Parathyroid adenoma (tissue), 2 donors: ENCODE measurements around the gene SOS2.

Experiments
- H2AFZ ChIP-seq: fragments of 300-600 bp; sonication (generic); one replicate; pipeline ENCODE4 v1.7.0; 2017; ENCODE audit warnings: antibody characterized with exemption, mild to moderate bottlenecking
- H3K27ac ChIP-seq: fragments of 300-600 bp; sonication (generic); one replicate; pipeline ENCODE4 v1.7.0; 2017
- H3K27me3 ChIP-seq: fragments of 300-600 bp; sonication (generic); one replicate; pipeline ENCODE4 v1.7.0; 2017; ENCODE audit warnings: low read length; ENCODE audit not compliant: control insufficient read depth, insufficient read depth
- H3K36me3 ChIP-seq: fragments of 300-600 bp; sonication (generic); one replicate; pipeline ENCODE4 v1.7.0; 2017; ENCODE audit warnings: low read length; ENCODE audit not compliant: control insufficient read depth, insufficient read depth
- H3K4me1 ChIP-seq: fragments of 300-600 bp; sonication (generic); one replicate; pipeline ENCODE4 v1.7.0; 2017; ENCODE audit warnings: control low read depth
- H3K4me2 ChIP-seq: fragments of 300-600 bp; sonication (generic); one replicate; pipeline ENCODE4 v1.7.0; 2017; ENCODE audit warnings: low read length
- H3K4me3 ChIP-seq: fragments of 300-600 bp; sonication (generic); one replicate; pipeline ENCODE4 v1.7.0; 2017; ENCODE audit warnings: low read depth, low read length
- H3K79me2 ChIP-seq: fragments of 300-600 bp; sonication (generic); one replicate; pipeline ENCODE4 v1.7.0; 2017; ENCODE audit warnings: control low read depth
- H3K9ac ChIP-seq: fragments of 300-600 bp; sonication (generic); one replicate; pipeline ENCODE4 v1.7.0; 2017; ENCODE audit warnings: mild to moderate bottlenecking
- H3K9me3 ChIP-seq: fragments of 300-600 bp; sonication (generic); one replicate; pipeline ENCODE4 v1.7.0; 2017; ENCODE audit warnings: low read length; ENCODE audit not compliant: control insufficient read depth
- CTCF ChIP-seq: fragments of 300-600 bp; sonication (generic); IDR thresholded peaks from one replicate; pipeline ENCODE4 v1.7.0; 2017; ENCODE audit warnings: antibody characterized with exemption, mild to moderate bottlenecking
- donor health status: primary hyperparathyroidism.

The SOS2 gene

GRCh38 chr14:50139192-50139591, 92.2 kb downstream of the SOS2 start:
- no peaks in the 10 kb centered on the region for H3K4me1 ChIP-seq
- TF ChIP-seq CTCF = no peak
- H3K27me3 ChIP-seq = no peaks in the 10 kb centered on the region
- no peaks in the 10 kb centered on the region for H3K79me2 ChIP-seq
- H2AFZ ChIP-seq = no peak overlapping the region
- H3K9me3 ChIP-seq = no peaks in the 10 kb centered on the region
- H3K36me3 ChIP-seq = no peaks in the 10 kb centered on the region
- H3K4me2 ChIP-seq = no peak overlapping the region
- H3K27ac ChIP-seq = no peak overlapping the region
- no peak overlapping the region for H3K4me3 ChIP-seq
- no peak overlapping the region for H3K9ac ChIP-seq

DNA sequence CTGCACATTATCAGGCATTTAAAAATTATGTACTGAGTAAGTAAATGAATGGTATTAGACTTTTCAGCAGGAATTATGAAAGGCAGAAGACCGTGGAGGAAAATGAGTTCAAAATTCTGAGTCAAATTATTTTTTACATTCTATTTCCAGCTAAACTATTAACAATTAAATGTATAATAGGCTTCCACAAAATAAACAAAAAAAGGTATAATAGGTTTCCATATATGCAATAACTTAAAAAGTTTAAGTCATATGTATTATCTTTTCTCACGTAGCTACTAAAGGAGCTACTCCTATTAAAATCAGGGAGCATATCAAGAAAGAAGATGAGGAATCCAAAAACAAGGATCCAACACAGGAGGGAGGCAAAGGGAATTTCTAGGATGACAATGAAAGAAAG, 103.6 kb downstream of the SOS2 start:
- H3K36me3 ChIP-seq = no peaks in the 10 kb centered on the region
- TF ChIP-seq CTCF = no peak
- H3K4me2 ChIP-seq = no peak overlapping the region
- H3K4me1 ChIP-seq = no peaks in the 10 kb centered on the region
- no peak overlapping the region for H2AFZ ChIP-seq
- H3K27me3 ChIP-seq = no peaks in the 10 kb centered on the region
- no peaks in the 10 kb centered on the region for H3K79me2 ChIP-seq
- no peak overlapping the region for H3K9ac ChIP-seq
- H3K4me3 ChIP-seq = no peak overlapping the region
- no peaks in the 10 kb centered on the region for H3K9me3 ChIP-seq
- H3K27ac ChIP-seq = no peak overlapping the region

GRCh38 chr14:50123062-50123461, 108.3 kb downstream of the SOS2 start:
- Histone ChIP-seq H3K9me3 (no peaks in the 10 kb centered on the region), H3K4me2 (no peak overlapping the region), H2AFZ (no peak overlapping the region), H3K79me2 (no peaks in the 10 kb centered on the region), H3K4me1 (no peaks in the 10 kb centered on the region), H3K36me3 (no peaks in the 10 kb centered on the region), H3K9ac (no peak overlapping the region), H3K27me3 (no peaks in the 10 kb centered on the region), H3K4me3 (no peak overlapping the region), H3K27ac (no peak overlapping the region)
- TF ChIP-seq CTCF = no peak

- no peak overlapping the region for H3K4me2 ChIP-seq
- H3K9me3 ChIP-seq = no peaks in the 10 kb centered on the region
- no peak overlapping the region for H2AFZ ChIP-seq
- H3K79me2 ChIP-seq = no peaks in the 10 kb centered on the region
- H3K4me1 ChIP-seq = no peaks in the 10 kb centered on the region
- no peak overlapping the region for H3K4me3 ChIP-seq
- no peaks in the 10 kb centered on the region for H3K27me3 ChIP-seq
- no peak overlapping the region for H3K9ac ChIP-seq
- TF ChIP-seq CTCF = no peak
- H3K36me3 ChIP-seq = no peaks in the 10 kb centered on the region
- no peak overlapping the region for H3K27ac ChIP-seq
Observed at GRCh38 chr14:50122291-50122690, 109.1 kb downstream of the SOS2 start.

DNA sequence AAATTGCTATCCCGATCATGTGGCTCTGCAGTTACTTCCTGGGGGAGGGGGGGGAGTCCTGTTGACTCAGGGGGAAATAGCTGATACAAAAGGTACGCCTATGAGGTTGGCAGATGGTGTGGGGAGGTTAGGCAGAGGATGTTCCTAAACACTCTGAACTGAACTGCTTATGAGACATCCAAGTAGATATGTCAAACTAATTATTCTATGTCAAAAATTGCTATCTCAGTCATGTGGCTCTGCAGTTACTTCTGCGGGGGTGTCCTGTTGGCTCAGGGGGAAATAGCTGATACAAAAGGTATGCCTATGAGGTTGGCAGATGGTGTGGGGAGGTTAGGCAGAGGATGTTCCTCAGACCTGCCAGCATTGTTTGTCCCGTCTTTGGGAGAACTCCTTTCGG, 109.9 kb downstream of the SOS2 start:
- Histone ChIP-seq H3K79me2 (no peaks in the 10 kb centered on the region), H3K4me2 (no peak overlapping the region), H3K27ac (no peak overlapping the region), H3K9me3 (no peaks in the 10 kb centered on the region), H3K27me3 (no peaks in the 10 kb centered on the region), H3K36me3 (no peaks in the 10 kb centered on the region), H3K9ac (no peak overlapping the region), H3K4me3 (no peak overlapping the region), H3K4me1 (no peaks in the 10 kb centered on the region), H2AFZ (no peak overlapping the region)
- TF ChIP-seq CTCF = no peak
